Heart left ventricle (tissue), 16 donors: ENCODE measurements around the gene EIF5B. TPM values are rescaled to one million over a fixed set of nuclear protein-coding genes. Genes with fewer than 3 reads are reported as not detected.
"Not testable (repeated sequence)": the region's sequence is repeated elsewhere in the genome, so short reads cannot be mapped to it uniquely, and the experiment has no call there.

Source experiments
- ATAC-seq, 4 donors: fragments of 200-7000 bp; cut with Tn5 transposase; one replicate each; pipeline ENCODE4 v1.9.1; 2020 to 2022; ENCODE audit warnings: moderate library complexity in 4 of 4, mild to moderate bottlenecking in 3 of 4, moderate number of reproducible peaks in 1 of 4
- DNase-seq, 5 donors: peaks; one replicate each; pipeline ENCODE4 v3.0.0-alpha.2; 2020
- H3K27ac ChIP-seq, 12 donors: fragments of 200-600 bp; sonication (generic) in 4 of 12; one replicate each; pipeline versions ENCODE4 v1.5.0 to v1.8.0; 2016 to 2022; ENCODE audit warnings: mild to moderate bottlenecking in 2 of 12
- H3K27me3 ChIP-seq, 9 donors: fragments of 200-600 bp; sonication (generic) in 2 of 9; one replicate each; pipeline versions ENCODE4 v1.5.1 to v1.8.0; 2016 to 2022; ENCODE audit warnings: mild to moderate bottlenecking in 3 of 9
- H3K36me3 ChIP-seq, 9 donors: fragments of 200-600 bp; sonication (generic) in 2 of 9; one replicate each; pipeline versions ENCODE4 v1.5.0 to v1.8.0; 2018 to 2022; ENCODE audit warnings: mild to moderate bottlenecking in 2 of 9
- H3K4me1 ChIP-seq, 12 donors: fragments of 200-600 bp; sonication (generic) in 4 of 12; one replicate each; pipeline versions ENCODE4 v1.5.0 to v1.8.0; 2016 to 2022; ENCODE audit warnings: mild to moderate bottlenecking in 3 of 12
- H3K4me3 ChIP-seq, 12 donors: fragments of 200-600 bp; sonication (generic) in 4 of 12; one replicate each; pipeline versions ENCODE4 v1.5.0 to v1.8.0; 2017 to 2022; ENCODE audit warnings: mild to moderate bottlenecking in 9 of 12, moderate library complexity in 4 of 12
- H3K9me3 ChIP-seq, 12 donors: fragments of 200-600 bp; sonication (generic) in 4 of 12; one replicate each; pipeline versions ENCODE4 v1.5.0 to v1.8.0; 2016 to 2022; ENCODE audit warnings: mild to moderate bottlenecking in 1 of 12
- POLR2A ChIP-seq, 2 donors: fragments of 450-650 bp; IDR thresholded peaks; one replicate each; pipeline ENCODE4 v1.6.1; 2017; ENCODE audit warnings: antibody characterized with exemption in 2 of 2, mild to moderate bottlenecking in 2 of 2, moderate library complexity in 2 of 2
- WGBS, 4 donors: extraction: QIAGEN DNeasy Blood & Tissue Kit in 2 of 4; methylation state at CpG; one replicate each; pipeline versions ENCODE4 v1.1.5 to v1.1.7; 2013 to 2018; 5-methylcytosine and 5-hydroxymethylcytosine counted together
- intact Hi-C, 10 donors: fragments of 100-400 bp; cut with DNase I; formaldehyde crosslinking; loops; one replicate each; pipeline versions ENCODE4 v1.11.1 to v1.14.2; 2022
- polyA plus RNA-seq, 2 donors: library from polyadenylated mRNA; stranded (reverse); fragments of 200-250 nt; gene quantifications; one replicate each; pipeline ENCODE4 v1.2.3, GENCODE V29; 2013
- total RNA-seq, 9 donors: library from RNA; depleted of rRNA in 2 of 9; stranded (reverse); fragments of >200 nt in 2 of 9; fragmentation: NEBNext Ultra II Directional in 3 of 9; extraction: Animal tissue kit (Norgen Biotek cat#: 25700) in 3 of 9; gene quantifications; one replicate each; pipeline versions ENCODE4 v1.1.0 to v1.2.4, GENCODE V29; 2016 to 2023
- TF ChIP-seq, protein P1 (sequence below), 12 donors: fragments of 200-600 bp; sonication (generic) in 4 of 12; IDR thresholded peaks; one replicate each; pipeline versions ENCODE4 v1.5.0 to v1.8.0; 2018 to 2022; ENCODE audit warnings: antibody characterized with exemption in 12 of 12, mild to moderate bottlenecking in 5 of 12
- donor health status: ischemic (EF 13 %, LVEDD 7.1; RV severe dilation, severe dysfunction).
- donor health status: healthy with polysubstance abuse.
- donor health status: DM: no; HTN: yes; CAD: no.
- donor health status: DM: no; HTN: no; CAD: no.
- donor health status: ischemic (EF 25% LVEDD 6.9; RV normal size, moderate dysfunction).
- donor health status: ischemic (EF 25% LVEDD 5.7; RV mildly dilated, moderate dysfunction).
- donor health status: healthy.
- donor health status: DM: yes; HTN: yes; CAD: no.
- donor health status: ischemic (EF 35%, LVEDD 5.7; RV mildly dilated, moderate dysfunction).
- donor health status: nonischemic (EF 11% LVEDD 7.7; RV severe dilation, severe dysfunction).
- donor health status: DM: yes; HTN: yes; CAD: no.
- donor health status: PGD.
- donor health status: ischemic (EF 29% LVEDD 5.4; RV normal size, mild dysfunction).
- donor health status: nonischemic (EF 23%, LVEDD 6.1; RV moderate dilation, normal function).

EIF5B gene
- total and polyA plus RNA-seq, 11 donors: 56.1 to 165 (median 91.9) TPM

DNA sequence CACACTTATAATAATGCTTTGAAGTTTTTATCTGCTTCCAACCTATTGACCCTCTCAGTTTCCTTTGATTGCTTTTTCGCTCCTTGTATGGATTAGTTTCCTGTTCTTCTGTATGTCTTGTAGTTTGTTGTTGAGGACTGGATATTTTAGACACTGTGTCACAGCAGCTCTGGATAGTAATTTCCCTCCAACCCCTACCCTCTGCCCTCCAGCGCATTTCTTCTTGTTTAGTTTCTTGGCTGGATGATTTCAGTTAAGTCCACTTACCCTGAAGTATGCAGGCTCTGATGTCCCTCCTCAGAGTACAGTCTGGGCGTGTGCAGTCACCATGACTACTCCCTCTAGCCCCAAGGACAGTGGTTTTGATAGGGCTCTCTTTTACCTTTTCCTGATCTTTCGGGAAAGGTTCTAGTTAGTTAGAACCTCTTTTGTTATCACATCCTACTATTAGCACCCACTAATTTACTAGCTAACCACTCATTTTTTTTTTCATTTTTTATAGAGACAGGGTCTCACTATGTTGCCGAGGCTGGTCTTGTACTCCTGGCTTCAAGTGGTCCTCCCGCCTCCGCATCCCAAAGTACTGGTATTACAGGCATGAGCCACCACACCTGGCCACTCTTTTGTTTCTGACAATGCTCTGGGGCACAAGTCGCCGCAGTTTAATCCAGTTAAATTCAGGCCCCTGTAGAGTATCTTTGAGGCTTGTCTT lies 19.9 kb upstream of the EIF5B start:
- Histone ChIP-seq H3K9me3 (peaks cover 0 to 9% (median 0%) of the 10 kb centered on the region in 12 donors), H3K4me1 (no peaks in the 10 kb centered on the region), H3K4me3 (no peak overlapping the region), H3K27ac (no peak overlapping the region), H3K27me3 (no peaks in the 10 kb centered on the region), H3K36me3 (peaks cover 0 to 56% (median 52%) of the 10 kb centered on the region in 9 donors)
- DNase-seq: no peak
- intact Hi-C loops: no loop called here
- TF ChIP-seq POLR2A (IDR thresholded peaks at IDR 0.05): no peak
- TF ChIP-seq, protein P1, sequence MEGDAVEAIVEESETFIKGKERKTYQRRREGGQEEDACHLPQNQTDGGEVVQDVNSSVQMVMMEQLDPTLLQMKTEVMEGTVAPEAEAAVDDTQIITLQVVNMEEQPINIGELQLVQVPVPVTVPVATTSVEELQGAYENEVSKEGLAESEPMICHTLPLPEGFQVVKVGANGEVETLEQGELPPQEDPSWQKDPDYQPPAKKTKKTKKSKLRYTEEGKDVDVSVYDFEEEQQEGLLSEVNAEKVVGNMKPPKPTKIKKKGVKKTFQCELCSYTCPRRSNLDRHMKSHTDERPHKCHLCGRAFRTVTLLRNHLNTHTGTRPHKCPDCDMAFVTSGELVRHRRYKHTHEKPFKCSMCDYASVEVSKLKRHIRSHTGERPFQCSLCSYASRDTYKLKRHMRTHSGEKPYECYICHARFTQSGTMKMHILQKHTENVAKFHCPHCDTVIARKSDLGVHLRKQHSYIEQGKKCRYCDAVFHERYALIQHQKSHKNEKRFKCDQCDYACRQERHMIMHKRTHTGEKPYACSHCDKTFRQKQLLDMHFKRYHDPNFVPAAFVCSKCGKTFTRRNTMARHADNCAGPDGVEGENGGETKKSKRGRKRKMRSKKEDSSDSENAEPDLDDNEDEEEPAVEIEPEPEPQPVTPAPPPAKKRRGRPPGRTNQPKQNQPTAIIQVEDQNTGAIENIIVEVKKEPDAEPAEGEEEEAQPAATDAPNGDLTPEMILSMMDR (IDR thresholded peaks at IDR 0.05): no peak
- no peak for ATAC-seq
- WGBS, 4 donors: 97 to 99% (median 98%) methylated on average over 9 of the region's 9 CpGs

DNA sequence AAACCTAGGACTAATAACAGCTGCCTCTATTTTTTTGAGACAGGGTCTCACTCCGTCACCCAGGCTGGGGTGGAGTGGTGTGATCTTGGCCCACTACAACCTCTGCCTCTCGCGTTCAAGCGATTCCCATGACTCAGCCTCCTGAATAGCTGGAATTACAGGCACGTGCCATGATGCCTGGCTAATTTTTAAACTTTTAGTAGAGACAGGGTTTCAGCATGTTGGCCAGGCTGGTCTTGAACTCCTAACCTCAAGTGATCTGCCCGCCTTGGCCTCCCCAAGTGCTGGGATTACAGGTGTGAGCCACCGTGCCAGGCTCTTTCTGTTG lies 19.4 kb upstream of the EIF5B start:
- WGBS, 4 donors: 92 to 100% (median 98%) methylated on average over 7 of the region's 7 CpGs
- intact Hi-C loops: not testable (repeated sequence)

DNA sequence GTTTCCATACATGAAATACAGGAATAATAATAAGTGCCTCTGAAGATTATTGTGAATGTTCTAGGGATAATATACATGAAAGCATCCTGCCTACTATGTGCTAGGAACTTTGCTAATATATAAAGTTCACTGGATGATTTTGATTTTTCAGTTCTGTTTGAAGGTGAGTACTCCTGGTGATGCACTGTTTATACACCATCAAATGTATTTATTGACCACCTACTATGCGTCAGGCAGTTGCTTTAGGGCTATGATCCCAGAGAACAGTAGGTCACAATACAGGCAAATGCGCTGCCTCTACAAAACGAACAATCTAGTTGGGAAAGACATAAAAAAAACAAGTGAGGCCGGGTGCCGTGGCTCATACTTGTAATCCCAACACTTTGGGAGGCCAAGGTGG lies 11.8 kb upstream of the EIF5B start:
- Histone ChIP-seq H3K4me1 (no peaks in the 10 kb centered on the region), H3K4me3 (no peak overlapping the region), H3K27me3 (no peaks in the 10 kb centered on the region), H3K36me3 (peaks cover 0 to 99% (median 98%) of the 10 kb centered on the region in 9 donors), H3K27ac (no peak overlapping the region), H3K9me3 (no peaks in the 10 kb centered on the region)
- intact Hi-C loops: loop anchor here in 1 of 10 donors (10.0 kb wide), 1 partner anchor 131 kb away; no protein-coding TSS in a partner anchor
- 93 to 96% (median 94%) methylated on average over 5 of the region's 5 CpGs for WGBS, 4 donors
- ATAC-seq (no peak), DNase-seq (no peak)
- TF ChIP-seq, protein P1 (IDR thresholded peaks at IDR 0.05): no peak
- TF ChIP-seq POLR2A (IDR thresholded peaks at IDR 0.05): no peak

More for the DNA sequence above, 19.4 kb upstream of the EIF5B start:
- ATAC-seq, H3K27ac ChIP-seq, H3K27me3 ChIP-seq, H3K4me1 ChIP-seq, H3K9me3 ChIP-seq, DNase-seq, H3K4me3 ChIP-seq: not testable (repeated sequence)
- H3K36me3 ChIP-seq: peaks cover 0 to 62% (median 57%) of the 10 kb centered on the region in 9 donors

GRCh38 chr2:99335911-99336803 lies 1.0 kb upstream of the EIF5B start, which contains the start of gene TXNDC9:
Gene TXNDC9, minus strand, starts transcription at chr2:99336333. Its CDS starts 3,123 bp downstream, at chr2:99333210.
- H3K9me3 ChIP-seq: no peaks in the 10 kb centered on the region
- DNase-seq: peak; percentile 99
- H3K27ac ChIP-seq: peak within 1 kb of the TSS; percentile 76 to 97 (median 92)
- ATAC-seq: peak; percentile 91 to 96 (median 94)
- TF ChIP-seq POLR2A (IDR thresholded peaks at IDR 0.05): peak in 1 of 2 donors; percentile 82
- TF ChIP-seq, protein P1 (IDR thresholded peaks at IDR 0.05): no peak
- H3K4me1 ChIP-seq: peaks cover 3 to 57% (median 36%) of the 10 kb centered on the region in 12 donors
- H3K27me3 ChIP-seq: no peaks in the 10 kb centered on the region
- WGBS, 4 donors: 0 to 1% (median 0%) methylated on average over 28 to 60 of the region's 60 CpGs
- peak within 1 kb of the TSS; percentile 48 to 96 (median 82) for H3K4me3 ChIP-seq
- intact Hi-C loops: loop anchor here (1.0 to 10.0 kb wide), 10 partner anchors 66 to 181 kb away; partner anchors contain the start of genes MITD1 (in 8 of the 10), MRPL30 (in 8 of the 10), REV1 (in 7 of the 10) and LIPT1 (in 2 of the 10)
- peaks cover 0 to 27% (median 20%) of the 10 kb centered on the region in 9 donors for H3K36me3 ChIP-seq
